ENCODE results near the gene TRIM51G.
"Not testable (repeated sequence)": the region's sequence is repeated elsewhere in the genome, so short reads cannot be mapped to it uniquely, and the experiment has no call there.

Gene TRIM51G, protein sequence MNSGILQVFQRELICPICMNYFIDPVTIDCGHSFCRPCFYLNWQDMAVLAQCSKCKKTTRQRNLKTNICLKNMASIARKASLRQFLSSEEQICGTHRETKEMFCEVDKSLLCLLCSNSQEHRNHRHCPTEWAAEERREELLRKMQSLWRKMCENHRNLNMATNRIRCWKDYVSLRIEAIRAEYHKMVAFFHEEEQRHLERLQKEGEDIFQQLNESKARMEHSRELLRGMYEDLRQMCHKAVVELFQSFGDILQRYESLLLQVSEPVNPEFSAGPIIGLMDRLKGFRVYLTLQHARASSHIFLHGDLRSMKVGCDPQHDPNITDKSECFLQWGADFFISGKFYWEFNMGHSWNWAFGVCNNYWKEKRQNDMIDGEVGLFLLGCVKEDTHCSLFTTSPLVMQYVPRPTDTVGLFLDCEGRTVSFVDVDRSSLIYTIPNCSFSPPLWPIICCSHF

GRCh38 chr11:48983785-48984184, at the start of gene TRIM51G:
Gene TRIM51G, minus strand, starts transcription at chr11:48983885. Its CDS starts 2,190 bp downstream, at chr11:48981695.
- DNase-seq = not testable (repeated sequence)

GRCh38 chr11:49028523-49028922, 44.8 kb upstream of the TRIM51G start, which contains the start of gene TRIM49B:
Gene TRIM49B, plus strand, starts transcription at chr11:49028823. Its CDS starts 2,777 bp downstream, at chr11:49031600.
- not testable (repeated sequence) for DNase-seq

- DNase-seq = not testable (repeated sequence)
Measured at GRCh38 chr11:48968592-48968991, 15.1 kb downstream of the TRIM51G start.

GRCh38 chr11:48955315-48956049, 28.2 kb downstream of the TRIM51G start:
- not testable (repeated sequence) for DNase-seq

DNA sequence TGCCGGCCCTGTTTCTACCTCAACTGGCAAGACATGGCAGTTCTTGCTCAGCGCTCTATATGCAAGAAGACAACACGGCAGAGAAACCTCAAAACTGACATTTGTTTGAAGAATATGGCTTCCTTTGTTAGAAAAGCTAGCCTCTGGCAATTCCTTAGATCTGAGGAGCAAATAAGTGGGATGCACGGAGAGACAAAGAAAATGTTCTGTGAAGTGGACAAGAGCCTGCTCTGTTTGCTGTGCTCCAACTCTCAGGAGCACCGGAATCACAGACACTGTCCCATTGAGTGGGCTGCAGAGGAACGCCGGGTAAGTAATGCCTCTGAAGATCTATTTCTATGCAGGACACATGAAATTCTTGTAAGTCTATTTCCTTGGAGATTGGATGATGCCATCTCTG, 37.9 kb downstream of the TRIM51G start:
- DNase-seq = not testable (repeated sequence)
